Measurements from ENCODE around the gene DROSHA. TPM values are rescaled to one million over a fixed set of nuclear protein-coding genes. Genes with fewer than 3 reads are reported as not detected.

The DROSHA gene
- polyA plus RNA-seq, 2 of the 4 experiments (the other 2 are of a cell fraction): 49.1 to 105 TPM

- TF ChIP-seq CTCF (IDR thresholded peaks at IDR 0.05): no peak
- no peak for TF ChIP-seq HOXB13 (CRISPR knock-in tag; IDR thresholded peaks at IDR 0.05; ENCODE audit: low read depth)
- no peak for TF ChIP-seq RFX5 (IDR thresholded peaks at IDR 0.05)
Observed at GRCh38 chr5:31479706-31480105, 52.2 kb downstream of the DROSHA start (continued).

GRCh38 chr5:31478901-31479300 lies 53.0 kb downstream of the DROSHA start:
- H3K4me2 ChIP-seq: no peak overlapping the region
- no peak for DNase-seq (ENCODE audit: low read depth in 1 of 2, low spot score in 1 of 2)
- TF ChIP-seq RNF2 (IDR thresholded peaks at IDR 0.05; ENCODE audit: borderline replicate concordance, low read depth) (no peak), CBX8 (IDR thresholded peaks at IDR 0.05) (no peak)

DNA sequence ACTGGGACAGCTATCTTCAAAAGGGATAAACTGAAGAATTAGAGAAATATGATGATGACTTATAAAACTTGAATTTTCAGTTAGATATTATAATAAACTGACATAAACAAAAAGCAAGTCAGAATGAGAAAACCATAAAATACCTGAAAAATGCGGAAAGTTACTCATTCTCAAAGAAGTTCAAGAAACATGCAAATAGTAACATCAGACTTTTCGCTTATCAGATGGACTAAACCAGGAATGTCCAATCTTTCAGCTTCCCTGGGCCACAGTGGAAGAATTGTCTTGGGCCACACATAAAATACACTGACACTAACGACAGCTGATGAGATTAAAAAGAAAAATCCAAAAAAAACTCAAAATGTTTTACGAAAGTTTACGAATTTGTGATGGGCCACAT lies 53.9 kb downstream of the DROSHA start:
- POLR2A ChIA-PET: no interaction called here
- WGBS (ENCODE audit: missing lambda C conversion rate): 92% methylated on average over 5 of the region's 5 CpGs
- TF ChIP-seq ATOH8 (CRISPR knock-in tag; IDR thresholded peaks at IDR 0.05; ENCODE audit: low read depth) (no peak), FOSL2 (IDR thresholded peaks at IDR 0.05) (no peak), FOSL2 (CRISPR knock-in tag; IDR thresholded peaks at IDR 0.05) (no peak), MAFK (IDR thresholded peaks at IDR 0.05; ENCODE audit: partially characterized antibody) (no peak), EHMT2 (IDR thresholded peaks at IDR 0.05; ENCODE audit: low read depth) (no peak), HES2 (IDR thresholded peaks at IDR 0.05) (no peak), MYC (IDR thresholded peaks at IDR 0.05; ENCODE audit: borderline replicate concordance, low read length) (no peak), POLR2AphosphoS2 (conservative IDR thresholded peaks at IDR 0.05; ENCODE audit: low read length) (no peak), ZSCAN20 (CRISPR knock-in tag; IDR thresholded peaks at IDR 0.05) (no peak), HDAC2 (IDR thresholded peaks at IDR 0.05) (no peak), FOSB (CRISPR knock-in tag; IDR thresholded peaks at IDR 0.05) (no peak), CBX2 (IDR thresholded peaks at IDR 0.05; ENCODE audit: borderline replicate concordance, low read depth) (no peak), HOXB13 (CRISPR knock-in tag; IDR thresholded peaks at IDR 0.05; ENCODE audit: low read depth) (no peak), MAX (IDR thresholded peaks at IDR 0.05) (no peak), EHF (CRISPR knock-in tag; IDR thresholded peaks at IDR 0.05) (no peak), PHF8 (IDR thresholded peaks at IDR 0.05; ENCODE audit: borderline replicate concordance, low read depth) (no peak), CTCF (IDR thresholded peaks at IDR 0.05) (no peak), RAD21 (conservative IDR thresholded peaks at IDR 0.05 in 1 of 2, IDR thresholded peaks at IDR 0.05 in 1 of 2) (no peak)
- TF ChIP-seq, protein P1, sequence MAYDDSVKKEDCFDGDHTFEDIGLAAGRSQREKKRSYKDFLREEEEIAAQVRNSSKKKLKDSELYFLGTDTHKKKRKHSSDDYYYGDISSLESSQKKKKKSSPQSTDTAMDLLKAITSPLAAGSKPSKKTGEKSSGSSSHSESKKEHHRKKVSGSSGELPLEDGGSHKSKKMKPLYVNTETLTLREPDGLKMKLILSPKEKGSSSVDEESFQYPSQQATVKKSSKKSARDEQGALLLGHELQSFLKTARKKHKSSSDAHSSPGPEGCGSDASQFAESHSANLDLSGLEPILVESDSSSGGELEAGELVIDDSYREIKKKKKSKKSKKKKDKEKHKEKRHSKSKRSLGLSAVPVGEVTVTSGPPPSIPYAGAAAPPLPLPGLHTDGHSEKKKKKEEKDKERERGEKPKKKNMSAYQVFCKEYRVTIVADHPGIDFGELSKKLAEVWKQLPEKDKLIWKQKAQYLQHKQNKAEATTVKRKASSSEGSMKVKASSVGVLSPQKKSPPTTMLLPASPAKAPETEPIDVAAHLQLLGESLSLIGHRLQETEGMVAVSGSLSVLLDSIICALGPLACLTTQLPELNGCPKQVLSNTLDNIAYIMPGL (CRISPR knock-in tag; IDR thresholded peaks at IDR 0.05; ENCODE audit: borderline replicate concordance): no peak
- no peak overlapping the region for H3K4me3 ChIP-seq
- no peak overlapping the region for H3K27ac ChIP-seq
- ATAC-seq: no peak
- CTCF ChIA-PET: no interaction called here
- H3K9me3 ChIP-seq: no peaks in the 10 kb centered on the region
- DNase-seq (ENCODE audit: low read depth in 1 of 2, low spot score in 1 of 2): no peak
- no peak overlapping the region for H3K4me2 ChIP-seq
- no peak for FAIRE-seq
- H3K4me1 ChIP-seq: no peaks in the 10 kb centered on the region

More at GRCh38 chr5:31478901-31479300, 53.0 kb downstream of the DROSHA start:
- FAIRE-seq (no peak), ATAC-seq (no peak)
- no peaks in the 10 kb centered on the region for H3K9me3 ChIP-seq
- no peaks in the 10 kb centered on the region for H3K4me1 ChIP-seq
- ChIA-PET POLR2A (no interaction called here), CTCF (no interaction called here)
- no peak overlapping the region for H3K4me3 ChIP-seq
- no peak overlapping the region for H3K27ac ChIP-seq

Measured in A549 (cell line).